HG03571 (cell line): ENCODE data around the gene MTRFR.
"Not testable (repeated sequence)": the region's sequence is repeated elsewhere in the genome, so short reads cannot be mapped to it uniquely, and the experiment has no call there.

ENCODE experiments used
- ATAC-seq: cut with Tn5 transposase; IDR thresholded peaks from one replicate; pipeline ENCODE4 v1.9.1; 2021; ENCODE audit not compliant: unreplicated experiment

Gene MTRFR

GRCh38 chr12:123232807-123233504 is at the start of gene MTRFR, which contains the start of gene MPHOSPH9:
TSS of gene MTRFR (plus strand) at chr12:123233436. CDS start at chr12:123253675, 20,239 bp downstream.
TSS of gene MPHOSPH9 (minus strand) at chr12:123233141. CDS start at chr12:123230364, 2,777 bp downstream.
- peak; percentile 78 for ATAC-seq

GRCh38 chr12:123187637-123188036 is 45.6 kb upstream of the MTRFR start:
- no peak for ATAC-seq

DNA sequence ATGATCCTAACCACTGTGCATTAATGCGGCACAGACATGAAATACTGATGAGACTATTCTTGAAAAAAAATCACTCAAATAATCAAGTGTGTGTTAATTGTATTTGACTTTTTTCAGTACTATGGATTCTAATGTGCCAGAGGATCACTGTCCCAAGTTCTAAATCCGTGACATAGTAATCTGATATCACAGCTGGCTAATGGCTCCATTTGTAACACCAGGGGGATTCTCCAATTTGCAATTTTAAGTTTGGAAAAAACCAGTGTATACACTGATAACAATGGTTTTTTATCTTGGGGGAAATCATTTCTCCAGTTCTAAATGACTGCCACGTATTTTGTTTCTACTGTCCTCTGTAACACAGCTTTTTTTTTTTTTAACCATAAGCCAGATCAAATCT is 33.3 kb upstream of the MTRFR start:
- no peak for ATAC-seq

GRCh38 chr12:123200414-123200813 is 32.8 kb upstream of the MTRFR start:
- no peak for ATAC-seq

- ATAC-seq: not testable (repeated sequence)
Measured at GRCh38 chr12:123206794-123207193, 26.4 kb upstream of the MTRFR start.

- ATAC-seq: not testable (repeated sequence)
Measured at GRCh38 chr12:123207815-123208214, 25.4 kb upstream of the MTRFR start.

- ATAC-seq: no peak
Measured at GRCh38 chr12:123223241-123223668, 10.0 kb upstream of the MTRFR start.

DNA sequence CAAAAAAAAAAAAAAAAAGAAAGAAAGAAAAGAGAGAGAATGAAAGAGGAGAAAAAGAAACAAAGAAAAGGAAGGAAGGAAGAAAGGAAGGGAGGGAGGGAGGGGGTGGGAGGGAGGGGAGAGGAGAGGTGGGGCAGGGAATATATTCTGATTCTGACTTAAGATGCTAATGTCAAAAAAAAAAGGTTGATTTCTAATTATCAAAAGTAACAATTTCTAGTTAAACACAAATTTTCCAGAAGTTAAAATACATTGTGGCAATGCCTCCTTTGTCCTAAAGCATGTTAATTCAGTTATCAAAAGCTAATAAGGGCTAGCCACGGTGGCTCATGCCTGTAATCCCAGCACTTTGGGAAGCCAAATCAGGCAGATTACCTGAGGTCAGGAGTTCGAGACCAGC is 7.8 kb upstream of the MTRFR start:
- no peak for ATAC-seq

- no peak for ATAC-seq
Measured at GRCh38 chr12:123227581-123228258, 5.5 kb upstream of the MTRFR start.

DNA sequence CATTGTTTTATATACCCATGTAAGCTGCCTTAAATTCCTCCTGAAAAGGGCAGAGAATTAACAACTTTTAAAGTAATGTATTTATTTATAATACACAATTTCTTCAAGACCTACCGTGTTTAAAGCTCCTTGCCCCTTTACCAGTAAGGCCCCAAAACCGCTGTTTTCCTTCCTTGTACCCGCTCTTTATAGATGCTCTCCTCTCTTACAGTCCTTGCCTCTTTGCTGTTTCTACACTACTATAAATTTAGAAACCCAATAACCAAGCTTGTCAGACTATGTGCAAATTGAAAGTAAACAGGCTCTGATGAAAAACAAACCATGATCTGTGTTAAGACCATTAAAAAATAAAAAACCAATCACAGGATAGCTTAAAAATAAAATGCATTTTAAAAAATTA is 4.2 kb upstream of the MTRFR start:
- no peak for ATAC-seq

DNA sequence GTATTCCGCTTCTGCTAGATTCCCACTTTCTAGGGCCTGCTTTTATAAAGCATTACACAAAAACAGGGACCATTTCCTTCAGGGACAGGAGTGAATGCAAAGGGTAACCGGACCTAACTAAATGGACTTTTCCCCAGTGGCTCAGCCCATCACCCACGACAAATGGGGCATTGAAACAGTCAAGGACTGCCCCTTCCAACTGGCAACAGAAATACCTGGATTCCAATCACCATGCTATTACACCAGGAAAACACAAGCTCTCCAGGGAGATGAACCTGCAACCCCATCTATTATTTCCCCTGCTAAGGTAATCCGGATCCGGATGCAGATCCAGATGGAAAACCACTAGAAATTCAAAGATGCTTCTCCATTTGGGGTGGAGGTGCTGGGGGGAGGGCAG is 1.3 kb upstream of the MTRFR start:
- no peak for ATAC-seq

- no peak for ATAC-seq
Measured at GRCh38 chr12:123232472-123232806, 797 bp upstream of the MTRFR start.

DNA sequence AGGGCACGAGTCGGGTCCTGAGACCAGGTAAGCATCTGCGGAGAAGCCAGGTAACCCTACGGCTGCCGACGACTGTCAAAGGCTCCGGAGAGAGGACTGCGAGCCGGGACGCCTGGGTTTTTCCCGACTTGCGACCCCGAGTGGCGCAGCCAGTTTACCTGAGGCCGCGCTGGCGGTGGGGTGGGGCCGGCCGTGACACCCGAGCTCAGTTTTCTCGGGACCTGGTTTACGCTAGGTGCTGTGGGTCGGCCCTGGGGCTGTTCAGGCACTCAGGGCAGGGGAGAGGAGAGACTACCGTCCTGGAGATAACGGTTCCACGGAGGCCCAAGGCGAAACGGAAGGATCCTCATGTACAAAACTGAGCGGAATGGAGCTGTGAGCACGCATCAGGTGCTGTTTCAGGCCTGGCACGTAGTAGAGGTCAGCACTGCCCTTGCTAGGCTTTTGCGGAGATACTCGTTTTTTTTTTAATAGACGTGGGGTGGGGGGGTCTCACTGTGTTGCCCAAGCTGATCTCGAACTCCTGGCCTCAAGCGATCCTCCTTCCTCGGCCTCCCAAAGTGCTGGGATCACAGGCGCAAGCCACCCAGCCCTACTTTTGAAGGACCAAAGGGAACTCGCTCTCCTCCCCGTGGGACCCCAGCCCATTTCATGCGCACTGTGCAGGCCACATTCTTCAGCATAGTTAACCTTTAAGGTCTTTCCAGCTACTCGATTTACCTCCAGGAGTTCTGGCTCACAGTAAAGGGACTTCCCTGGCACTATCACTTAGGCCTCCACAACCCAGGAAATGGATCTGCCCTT is 471 bp downstream of the MTRFR start:
- peak; percentile 4 for ATAC-seq

DNA sequence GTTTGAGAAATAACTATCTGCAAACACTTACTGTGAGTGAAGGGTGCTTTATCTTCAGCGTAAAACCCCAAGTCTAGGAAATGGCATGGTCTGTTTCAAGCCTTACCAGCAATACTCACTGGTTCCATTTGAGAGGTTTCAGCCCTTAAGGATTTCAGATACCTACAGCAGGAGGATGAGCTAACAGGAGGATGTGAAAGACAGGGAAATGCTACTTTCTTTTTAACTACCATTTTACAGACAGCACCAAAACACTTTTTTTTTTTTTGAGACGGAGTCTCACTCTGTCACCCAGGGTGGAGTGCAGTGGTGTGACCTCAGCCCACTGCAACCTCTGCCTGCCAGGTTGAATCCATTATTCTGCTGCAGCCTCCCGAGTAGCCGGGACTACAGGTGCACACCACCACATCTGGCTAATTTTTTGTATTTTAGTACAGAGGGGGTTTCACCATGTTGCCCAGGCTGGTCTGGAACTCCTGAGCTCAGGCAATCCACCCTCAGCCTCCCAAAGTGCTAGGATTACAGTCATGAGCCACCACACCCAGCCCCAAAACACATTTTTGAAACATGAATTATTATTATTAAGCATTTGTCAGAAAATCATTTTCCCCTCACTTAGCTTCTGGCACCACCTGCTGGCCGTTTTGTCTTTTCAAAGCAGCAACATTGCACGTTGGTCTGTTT is 4.6 kb downstream of the MTRFR start:
- ATAC-seq: no peak

DNA sequence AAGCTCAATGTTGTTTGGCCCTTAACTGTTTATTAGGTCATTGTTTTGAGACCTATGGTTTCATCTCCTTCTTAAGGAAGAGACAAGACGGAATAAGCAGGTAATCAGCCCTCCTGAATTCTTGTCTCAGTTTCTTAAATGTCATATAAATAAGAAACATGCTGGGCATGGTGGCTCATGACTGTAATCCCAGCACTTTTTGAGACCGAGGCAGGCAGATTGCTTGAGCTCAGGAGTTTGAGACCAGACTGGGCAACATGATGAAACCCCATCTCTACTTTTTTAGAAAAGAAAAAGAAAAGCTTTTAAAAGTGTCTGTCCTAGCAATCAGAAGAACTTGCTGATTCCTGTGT is 5.1 kb downstream of the MTRFR start:
- no peak for ATAC-seq

- ATAC-seq: no peak
Measured at GRCh38 chr12:123238961-123239360, 5.7 kb downstream of the MTRFR start.

DNA sequence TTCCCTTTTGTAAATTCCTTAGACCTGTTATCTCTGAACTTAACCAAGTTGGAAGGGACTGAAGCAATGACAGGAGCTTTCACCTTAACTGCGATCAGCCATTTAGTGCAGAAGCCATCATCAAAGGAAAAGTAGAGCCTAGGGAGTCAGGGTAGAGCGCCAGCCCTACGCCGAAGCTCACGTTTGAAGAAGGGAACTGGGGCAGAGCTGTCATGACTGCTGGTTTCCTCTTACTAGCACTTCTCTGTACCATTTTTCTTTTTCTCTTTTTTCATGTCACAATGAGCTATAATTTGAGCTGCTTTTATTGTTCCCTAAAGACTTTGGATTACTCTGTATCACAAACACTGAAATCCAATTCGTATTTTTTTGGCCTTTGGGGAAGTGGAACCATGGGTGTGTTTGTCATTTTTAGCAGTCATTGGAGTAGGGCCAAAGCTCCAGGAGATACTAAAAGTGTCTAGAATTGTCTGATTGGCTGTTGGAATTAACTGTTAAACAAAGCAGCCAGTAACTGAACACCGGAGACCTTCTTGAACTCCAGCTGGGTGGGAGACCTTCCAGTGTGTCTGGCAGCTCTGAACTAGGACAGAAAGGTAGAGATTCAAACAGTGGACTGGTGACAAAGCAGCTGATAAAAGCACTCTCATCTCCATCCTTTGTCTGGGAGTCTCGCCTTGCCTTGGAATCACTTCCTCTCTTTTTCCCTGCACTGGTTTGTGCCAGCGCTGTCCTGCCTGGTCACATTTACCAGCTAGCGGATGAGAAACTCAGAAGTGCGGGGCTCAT is 9.1 kb downstream of the MTRFR start:
- no peak for ATAC-seq

DNA sequence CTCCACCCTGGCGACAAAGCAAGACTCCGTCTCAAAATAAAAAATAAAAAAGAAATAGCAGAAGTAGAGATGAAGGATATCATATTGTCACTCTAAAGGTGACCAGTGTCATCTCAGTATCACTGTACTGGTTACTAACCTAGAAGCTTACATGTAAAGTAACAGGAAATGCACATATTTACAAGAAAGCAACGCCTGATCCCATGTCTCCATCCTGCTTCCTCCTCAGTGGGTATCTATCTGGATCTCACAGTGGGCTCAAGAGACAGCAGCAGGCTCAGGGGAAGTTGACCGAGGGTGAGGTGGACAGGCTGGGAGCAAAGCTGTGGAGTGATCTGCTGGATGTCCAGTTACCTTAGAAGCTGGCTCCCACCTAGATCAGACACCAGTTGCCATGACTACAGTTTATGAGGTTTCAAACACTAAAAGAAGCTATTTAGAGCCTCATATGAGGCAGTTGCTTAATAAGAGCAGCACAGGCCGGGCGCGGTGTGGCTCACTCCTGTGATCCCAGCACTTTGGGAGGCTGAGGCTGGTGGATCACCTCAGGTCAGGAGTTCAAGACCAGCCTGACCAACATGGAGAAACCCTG is 10.5 kb downstream of the MTRFR start:
- ATAC-seq: no peak

- ATAC-seq: no peak
Measured at GRCh38 chr12:123245678-123246077, 12.4 kb downstream of the MTRFR start.

DNA sequence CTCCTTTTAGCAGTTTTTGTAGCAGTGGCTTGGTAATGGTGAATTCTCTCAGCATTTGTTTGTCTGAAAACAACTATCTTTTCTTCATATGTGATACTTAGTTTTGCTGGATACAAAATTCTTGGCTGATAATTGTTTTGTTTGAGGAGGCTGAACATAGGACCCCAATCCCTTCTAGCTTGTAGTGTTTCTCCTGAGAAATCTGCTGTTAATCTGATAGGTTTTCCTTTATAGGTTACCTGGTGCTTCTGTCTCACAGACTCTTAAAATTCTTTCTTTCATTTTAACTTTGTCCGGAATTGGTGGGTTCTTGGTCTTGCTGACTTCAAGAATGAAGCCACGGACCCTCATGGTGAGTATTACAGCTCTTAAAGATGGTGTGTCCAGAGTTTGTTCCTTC is 14.9 kb downstream of the MTRFR start:
- not testable (repeated sequence) for ATAC-seq
